Measurements from ENCODE around the gene GMPS. TPM values are rescaled to one million over a fixed set of nuclear protein-coding genes. Genes with fewer than 3 reads are reported as not detected.

Gene GMPS
- total and polyA plus RNA-seq, 9 of the 15 experiments (the other 6 are each of a cell fraction or from before 2014, with no cell fraction given), result 73.7 to 282 (median 156) TPM

- TF ChIP-seq YY1 (IDR thresholded peaks at IDR 0.05; ENCODE audit: borderline replicate concordance in 1 of 3, control insufficient read depth in 1 of 3, extremely low read depth in 1 of 3, insufficient read depth in 3 of 3, insufficient read length in 1 of 3, insufficient replicate concordance in 2 of 3, low read depth in 1 of 3, low read length in 2 of 3), result peak in 2 of 3 experiments; percentile 53 to 70
- no peak for TF ChIP-seq MAFK (IDR thresholded peaks at IDR 0.05; ENCODE audit: low read length)
- TF ChIP-seq BDP1 (IDR thresholded peaks at IDR 0.05; ENCODE audit: insufficient read depth, insufficient read length), result no peak
- no peak for TF ChIP-seq PRPF4 (IDR thresholded peaks at IDR 0.05; ENCODE audit: insufficient read depth, low read depth, low read length, poor library complexity, severe bottlenecking)
- peak; percentile 71 for TF ChIP-seq MAX (CRISPR knock-in tag; IDR thresholded peaks at IDR 0.05)
- peak; percentile 11; the same call in 1 of the 2 replicates for TF ChIP-seq JUN (IDR thresholded peaks at IDR 0.05; ENCODE audit: borderline replicate concordance, low read depth, low read length)
- no peak for TF ChIP-seq JUN (CRISPR knock-in tag; IDR thresholded peaks at IDR 0.05; ENCODE audit: borderline replicate concordance)
- peak; percentile 80 for TF ChIP-seq GABPB1 (CRISPR knock-in tag; IDR thresholded peaks at IDR 0.05)
- TF ChIP-seq ZNF217 (CRISPR knock-in tag; IDR thresholded peaks at IDR 0.05), result no peak
- no peak for TF ChIP-seq FOXA1 (IDR thresholded peaks at IDR 0.05; ENCODE audit: borderline replicate concordance)
- TF ChIP-seq IRF1 (CRISPR knock-in tag; IDR thresholded peaks at IDR 0.05; ENCODE audit: borderline replicate concordance), result no peak
- no peak for TF ChIP-seq TAF9B (IDR thresholded peaks at IDR 0.05; ENCODE audit: partially characterized antibody)
- TF ChIP-seq SMC3 (conservative IDR thresholded peaks at IDR 0.05; ENCODE audit: insufficient read depth, low read depth, low read length), result 0 out of 2 replicates have a peak, but pooled peaks have one; percentile 47
- TF ChIP-seq ZNF551 (CRISPR knock-in tag; IDR thresholded peaks at IDR 0.05), result no peak
- TF ChIP-seq ZNF444 (CRISPR knock-in tag; IDR thresholded peaks at IDR 0.05), result no peak
- peak; percentile 19; the same call in 1 of the 2 replicates for TF ChIP-seq XRCC5 (IDR thresholded peaks at IDR 0.05; ENCODE audit: low read depth, low read length)
- no peak for TF ChIP-seq ZNF184 (CRISPR knock-in tag; IDR thresholded peaks at IDR 0.05)
- no peak for TF ChIP-seq CHD2 (IDR thresholded peaks at IDR 0.05; ENCODE audit: low read depth, low read length)
- TF ChIP-seq RNF219 (CRISPR knock-in tag; IDR thresholded peaks at IDR 0.05), result no peak
- no peak for TF ChIP-seq NFE2L1 (tag; IDR thresholded peaks at IDR 0.05; ENCODE audit: borderline replicate concordance, low read depth)
- TF ChIP-seq WHSC1 (IDR thresholded peaks at IDR 0.05; ENCODE audit: low read length), result no peak
- TF ChIP-seq HLTF (IDR thresholded peaks at IDR 0.05), result 0 out of 2 replicates have a peak, but pooled peaks have one; percentile 29
- TF ChIP-seq FOXO4 (CRISPR knock-in tag; IDR thresholded peaks at IDR 0.05), result no peak
- peak; percentile 70; the same call in 1 of the 2 replicates for TF ChIP-seq ZKSCAN1 (IDR thresholded peaks at IDR 0.05; ENCODE audit: low read depth, low read length)
These were observed at the start of gene GMPS (continued) for GRCh38 chr3:155870133-155870944.

Measured in K562 (cell line).